HK-2 (cell line): Measurements from ENCODE around the gene STAT1.
"Not testable (repeated sequence)": the region's sequence is repeated elsewhere in the genome, so short reads cannot be mapped to it uniquely, and the experiment has no call there.

ENCODE experiments used
- DNase-seq: peaks from one replicate; pipeline ENCODE4 v3.0.0-alpha.2; 2018; ENCODE audit not compliant: unreplicated experiment

Gene STAT1

GRCh38 chr2:190981733-190982132 lies 32.2 kb downstream of the STAT1 start:
- no peak for DNase-seq

- no peak for DNase-seq
Measured at GRCh38 chr2:190981333-190981732, 32.6 kb downstream of the STAT1 start.

GRCh38 chr2:190980630-190981209 lies 33.3 kb downstream of the STAT1 start:
- no peak for DNase-seq

GRCh38 chr2:190979906-190980629 lies 33.9 kb downstream of the STAT1 start:
- DNase-seq: no peak

GRCh38 chr2:190978389-190979053 lies 35.5 kb downstream of the STAT1 start:
- DNase-seq: no peak

GRCh38 chr2:190977505-190977904 lies 36.5 kb downstream of the STAT1 start:
- DNase-seq: no peak

- no peak for DNase-seq
Measured at GRCh38 chr2:190976521-190976920, 37.5 kb downstream of the STAT1 start.

- no peak for DNase-seq
Measured at GRCh38 chr2:190974629-190975361, 39.2 kb downstream of the STAT1 start.

GRCh38 chr2:190973726-190974628 lies 40.0 kb downstream of the STAT1 start:
- no peak for DNase-seq

GRCh38 chr2:190973262-190973661 lies 40.7 kb downstream of the STAT1 start:
- no peak for DNase-seq

GRCh38 chr2:190972846-190973245 lies 41.1 kb downstream of the STAT1 start:
- DNase-seq: no peak

GRCh38 chr2:190972213-190972612 lies 41.8 kb downstream of the STAT1 start:
- no peak for DNase-seq

- DNase-seq: no peak
Measured at GRCh38 chr2:190970873-190971506, 43.0 kb downstream of the STAT1 start.

- no peak for DNase-seq
Measured at GRCh38 chr2:190970160-190970559, 43.8 kb downstream of the STAT1 start.

- DNase-seq: no peak
Measured at GRCh38 chr2:190968522-190968921, 45.4 kb downstream of the STAT1 start.

GRCh38 chr2:190965580-190966222 lies 48.3 kb downstream of the STAT1 start:
- no peak for DNase-seq

- no peak for DNase-seq
Measured at GRCh38 chr2:190964170-190964795, 49.7 kb downstream of the STAT1 start.

GRCh38 chr2:190963088-190963487 lies 50.9 kb downstream of the STAT1 start:
- DNase-seq: no peak

- no peak for DNase-seq
Measured at GRCh38 chr2:190961918-190962487, 52.0 kb downstream of the STAT1 start.

GRCh38 chr2:190961117-190961516 lies 52.9 kb downstream of the STAT1 start:
- DNase-seq: not testable (repeated sequence)
